Rectal smooth muscle tissue (tissue), 1 donor: ENCODE results near the gene ADGRD1.
A peak's percentile ranks its signal among the peaks of the same experiment; 100 is the strongest.
"Not testable (repeated sequence)": the region's sequence is repeated elsewhere in the genome, so short reads cannot be mapped to it uniquely, and the experiment has no call there.

ENCODE experiments used
- H3K27ac ChIP-seq: one replicate; pipeline ENCODE4 v1.7.0; 2013; ENCODE audit warnings: low read depth, low read length, inconsistent platforms
- H3K27me3 ChIP-seq: one replicate; pipeline ENCODE4 v1.7.0; 2013; ENCODE audit warnings: low read length; ENCODE audit not compliant: control insufficient read depth, insufficient read depth
- H3K36me3 ChIP-seq: one replicate; pipeline ENCODE4 v1.7.0; 2013; ENCODE audit warnings: low read length; ENCODE audit not compliant: control insufficient read depth, insufficient read depth
- H3K4me1 ChIP-seq: one replicate; pipeline ENCODE4 v1.7.0; 2013; ENCODE audit warnings: low read length; ENCODE audit not compliant: control insufficient read depth, insufficient read depth
- H3K4me3 ChIP-seq: one replicate; pipeline ENCODE4 v1.7.0; 2013; ENCODE audit warnings: low read length
- H3K9ac ChIP-seq: one replicate; pipeline ENCODE4 v1.7.0; 2013; ENCODE audit warnings: low read length

ADGRD1 gene

DNA sequence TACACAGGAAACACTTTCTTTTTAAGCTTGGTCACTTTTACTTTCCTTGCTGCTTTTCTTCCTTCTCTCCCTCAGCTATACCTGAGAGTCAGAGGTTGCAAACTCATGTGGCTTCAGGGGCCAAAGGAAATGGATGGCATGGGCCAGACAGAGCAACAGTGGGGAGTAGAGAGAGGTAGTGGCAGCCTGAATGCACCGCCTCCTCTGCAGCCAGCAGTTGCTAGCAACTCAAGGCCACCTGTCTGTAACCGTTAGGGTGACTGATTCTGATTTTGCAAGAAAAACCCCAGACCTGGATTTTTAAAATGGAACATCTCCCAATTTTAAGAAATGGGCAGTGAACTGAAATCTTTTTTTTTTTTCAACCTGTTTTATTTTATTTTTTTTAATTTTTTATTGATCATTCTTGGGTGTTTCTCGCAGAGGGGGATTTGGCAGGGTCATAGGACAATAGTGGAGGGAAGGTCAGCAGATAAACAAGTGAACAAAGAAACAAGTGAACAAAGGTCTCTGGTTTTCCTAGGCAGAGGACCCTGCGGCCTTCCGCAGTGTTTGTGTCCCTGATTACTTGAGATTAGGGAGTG lies 41.8 kb downstream of the ADGRD1 start:
- H3K4me3 ChIP-seq, H3K36me3 ChIP-seq, H3K27ac ChIP-seq, H3K4me1 ChIP-seq, H3K27me3 ChIP-seq, H3K9ac ChIP-seq: not testable (repeated sequence)

DNA sequence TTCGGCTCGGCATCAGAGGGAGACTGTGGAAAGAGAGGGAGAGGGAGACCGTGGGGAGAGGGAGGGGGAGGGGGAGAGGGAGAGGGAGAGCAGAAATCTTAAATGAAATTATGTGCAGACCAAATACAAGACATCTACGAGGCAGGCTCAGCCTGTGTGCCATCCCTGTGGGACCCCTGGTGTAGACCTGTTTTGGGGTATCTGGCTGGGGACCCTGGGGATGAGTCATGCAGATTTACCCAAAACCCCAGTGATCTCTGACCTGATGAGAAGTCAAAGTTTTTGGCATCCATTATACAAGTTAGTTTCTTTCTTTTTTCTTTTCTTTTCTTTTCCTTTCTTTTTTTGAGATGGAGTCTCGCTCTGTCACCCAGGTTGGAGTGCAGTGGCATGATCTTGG lies 44.4 kb downstream of the ADGRD1 start:
- Histone ChIP-seq H3K27me3 (no peaks in the 10 kb centered on the region), H3K4me3 (no peak overlapping the region), H3K4me1 (peaks cover 6% of the 10 kb centered on the region), H3K27ac (no peak overlapping the region), H3K36me3 (peaks cover 3% of the 10 kb centered on the region), H3K9ac (no peak overlapping the region)

DNA sequence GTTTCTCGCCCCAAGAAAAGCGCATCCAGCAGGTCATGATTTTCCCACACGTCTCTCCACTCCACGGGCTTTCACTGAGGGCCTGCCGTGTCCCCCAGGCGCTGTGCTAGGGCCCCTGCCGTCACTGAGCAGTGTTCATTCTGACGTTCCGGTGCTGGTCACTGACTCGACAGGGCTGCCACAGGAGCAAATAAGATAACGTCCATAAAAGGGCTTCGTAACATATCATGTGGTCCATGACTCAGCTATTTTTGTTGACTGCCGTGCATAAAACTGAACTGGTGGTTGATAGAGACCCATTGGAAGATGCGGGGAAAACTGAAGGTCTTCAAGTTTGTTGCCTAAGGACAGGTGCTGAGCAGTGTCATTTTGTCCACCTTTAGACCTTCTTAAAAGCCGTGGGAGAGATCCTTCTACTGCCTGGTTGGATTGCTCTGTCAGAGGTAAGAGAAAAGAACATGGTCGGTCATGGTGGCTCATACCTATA lies 46.3 kb downstream of the ADGRD1 start:
- H3K9ac ChIP-seq = no peak overlapping the region
- no peaks in the 10 kb centered on the region for H3K27me3 ChIP-seq
- no peak overlapping the region for H3K27ac ChIP-seq
- peaks cover 3% of the 10 kb centered on the region for H3K36me3 ChIP-seq
- no peak overlapping the region for H3K4me3 ChIP-seq
- peaks cover 6% of the 10 kb centered on the region for H3K4me1 ChIP-seq

DNA sequence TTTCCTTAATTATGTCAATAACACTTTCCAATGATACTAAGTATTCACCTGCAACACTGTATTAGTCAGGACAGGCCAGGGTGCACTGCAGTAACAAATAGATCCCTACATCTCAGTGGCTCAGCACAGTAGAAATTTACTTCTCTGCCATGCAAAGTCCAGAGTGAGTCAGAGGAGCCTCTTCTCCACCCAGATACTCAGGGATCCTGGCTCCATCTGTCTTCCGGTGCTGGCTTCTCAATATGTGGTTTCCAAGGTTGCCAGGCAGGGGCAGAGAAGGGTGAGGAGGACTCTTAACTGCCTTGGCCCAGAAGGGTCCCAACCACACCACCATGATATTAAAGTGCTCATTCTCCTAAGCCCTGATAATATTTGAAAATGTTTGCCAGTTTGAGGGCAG lies 47.8 kb downstream of the ADGRD1 start:
- Histone ChIP-seq H3K4me1 (peaks cover 6% of the 10 kb centered on the region), H3K27me3 (no peaks in the 10 kb centered on the region), H3K9ac (no peak overlapping the region), H3K27ac (no peak overlapping the region), H3K4me3 (no peak overlapping the region), H3K36me3 (no peaks in the 10 kb centered on the region)

DNA sequence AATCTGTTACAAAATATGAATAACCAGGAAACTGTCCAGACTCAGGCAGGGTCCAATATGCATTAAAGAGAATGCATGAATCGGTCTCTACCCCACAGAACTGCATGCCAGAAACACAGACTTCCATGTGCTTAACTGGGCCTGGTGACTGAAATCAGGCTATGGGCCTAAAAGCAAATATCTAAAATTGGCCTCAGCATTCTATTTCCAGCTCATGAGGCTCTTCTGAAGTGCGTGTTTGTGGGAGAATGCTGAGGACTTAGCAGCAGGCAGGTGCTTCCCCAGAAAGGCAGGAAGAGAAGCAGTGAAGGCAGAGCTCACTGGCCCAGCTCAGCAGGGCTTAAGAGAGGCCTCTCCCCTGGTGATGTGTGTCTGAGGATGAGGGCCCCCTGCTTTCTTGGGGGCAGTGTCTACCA lies 48.5 kb downstream of the ADGRD1 start:
- no peak overlapping the region for H3K9ac ChIP-seq

DNA sequence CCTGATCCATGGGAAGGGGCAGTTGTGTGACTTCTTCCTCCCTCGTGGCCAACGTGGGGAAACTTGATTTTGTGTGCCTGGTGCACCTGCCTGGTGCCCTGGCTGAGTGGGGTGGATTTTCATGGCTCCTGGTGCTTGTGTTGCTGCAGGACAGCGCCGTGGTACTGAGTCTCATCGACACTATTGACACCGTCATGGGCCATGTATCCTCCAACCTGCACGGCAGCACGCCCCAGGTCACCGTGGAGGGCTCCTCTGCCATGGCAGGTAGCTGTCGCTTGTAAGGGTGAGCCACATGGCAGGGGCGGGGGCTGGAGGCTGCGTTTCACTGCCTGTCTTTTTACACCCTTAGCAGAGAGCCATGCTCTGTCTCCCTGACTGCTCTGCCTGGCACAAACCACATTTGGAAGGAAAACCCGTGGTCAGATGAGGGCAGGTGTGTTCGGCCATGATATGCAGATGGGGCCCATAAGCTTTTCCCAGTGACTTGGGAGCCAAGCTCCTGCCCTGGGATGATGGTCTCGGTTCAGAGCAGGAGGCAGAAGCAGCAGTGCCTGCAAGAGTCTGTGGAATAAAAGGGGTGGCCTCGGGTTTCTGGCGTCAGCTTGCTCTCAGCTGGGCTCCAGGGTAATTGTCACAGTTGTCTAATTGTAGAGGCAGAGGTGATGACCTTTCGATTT lies 49.5 kb downstream of the ADGRD1 start:
- Histone ChIP-seq H3K27me3 (no peaks in the 10 kb centered on the region), H3K4me1 (peaks cover 18% of the 10 kb centered on the region), H3K36me3 (no peaks in the 10 kb centered on the region), H3K9ac (no peak overlapping the region), H3K4me3 (no peak overlapping the region), H3K27ac (no peak overlapping the region)

More for the DNA sequence above, 48.5 kb downstream of the ADGRD1 start:
- H3K4me3 ChIP-seq = no peak overlapping the region
- H3K4me1 ChIP-seq = peaks cover 9% of the 10 kb centered on the region
- H3K36me3 ChIP-seq = no peaks in the 10 kb centered on the region
- no peak overlapping the region for H3K27ac ChIP-seq
- no peaks in the 10 kb centered on the region for H3K27me3 ChIP-seq

DNA sequence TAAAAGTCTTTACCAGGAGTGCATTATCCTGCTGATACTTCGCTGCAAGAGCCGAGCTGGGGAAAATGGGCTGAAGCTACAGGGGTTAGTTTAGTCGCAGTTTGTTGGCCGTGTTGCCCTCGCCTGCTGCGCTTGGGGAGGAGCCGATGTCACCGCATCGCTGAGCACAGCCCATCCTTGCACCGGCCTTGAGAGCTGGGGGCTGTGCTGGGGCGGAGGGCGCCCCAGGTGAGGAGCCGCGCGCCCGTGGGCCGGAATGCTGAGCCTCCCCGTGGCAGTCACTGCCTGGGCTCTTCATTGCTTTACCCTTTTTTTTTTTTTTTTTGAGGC lies 50.0 kb downstream of the ADGRD1 start:
- Histone ChIP-seq H3K4me1 (peaks cover 24% of the 10 kb centered on the region), H3K27ac (no peak overlapping the region), H3K27me3 (no peaks in the 10 kb centered on the region), H3K9ac (no peak overlapping the region), H3K4me3 (no peak overlapping the region), H3K36me3 (no peaks in the 10 kb centered on the region)

DNA sequence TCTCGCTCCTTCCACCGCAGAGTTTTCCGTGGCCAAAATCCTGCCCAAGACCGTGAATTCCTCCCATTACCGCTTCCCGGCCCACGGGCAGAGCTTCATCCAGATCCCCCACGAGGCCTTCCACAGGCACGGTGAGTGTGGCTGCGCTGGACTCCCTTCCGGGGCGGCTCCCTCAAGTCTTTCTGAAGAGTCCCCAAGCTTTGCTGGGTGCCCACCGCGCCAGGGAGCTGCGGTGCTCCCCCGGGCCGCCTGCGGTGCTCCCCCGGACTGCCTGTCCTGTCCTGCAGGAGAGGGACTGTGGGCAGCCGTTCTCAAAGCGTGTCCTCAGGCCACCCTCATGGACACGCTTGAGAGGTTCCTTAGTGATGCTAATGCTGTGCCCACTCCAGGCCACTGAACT lies 50.5 kb downstream of the ADGRD1 start:
- no peak overlapping the region for H3K9ac ChIP-seq
- peaks cover 28% of the 10 kb centered on the region for H3K4me1 ChIP-seq
- no peak overlapping the region for H3K27ac ChIP-seq

DNA sequence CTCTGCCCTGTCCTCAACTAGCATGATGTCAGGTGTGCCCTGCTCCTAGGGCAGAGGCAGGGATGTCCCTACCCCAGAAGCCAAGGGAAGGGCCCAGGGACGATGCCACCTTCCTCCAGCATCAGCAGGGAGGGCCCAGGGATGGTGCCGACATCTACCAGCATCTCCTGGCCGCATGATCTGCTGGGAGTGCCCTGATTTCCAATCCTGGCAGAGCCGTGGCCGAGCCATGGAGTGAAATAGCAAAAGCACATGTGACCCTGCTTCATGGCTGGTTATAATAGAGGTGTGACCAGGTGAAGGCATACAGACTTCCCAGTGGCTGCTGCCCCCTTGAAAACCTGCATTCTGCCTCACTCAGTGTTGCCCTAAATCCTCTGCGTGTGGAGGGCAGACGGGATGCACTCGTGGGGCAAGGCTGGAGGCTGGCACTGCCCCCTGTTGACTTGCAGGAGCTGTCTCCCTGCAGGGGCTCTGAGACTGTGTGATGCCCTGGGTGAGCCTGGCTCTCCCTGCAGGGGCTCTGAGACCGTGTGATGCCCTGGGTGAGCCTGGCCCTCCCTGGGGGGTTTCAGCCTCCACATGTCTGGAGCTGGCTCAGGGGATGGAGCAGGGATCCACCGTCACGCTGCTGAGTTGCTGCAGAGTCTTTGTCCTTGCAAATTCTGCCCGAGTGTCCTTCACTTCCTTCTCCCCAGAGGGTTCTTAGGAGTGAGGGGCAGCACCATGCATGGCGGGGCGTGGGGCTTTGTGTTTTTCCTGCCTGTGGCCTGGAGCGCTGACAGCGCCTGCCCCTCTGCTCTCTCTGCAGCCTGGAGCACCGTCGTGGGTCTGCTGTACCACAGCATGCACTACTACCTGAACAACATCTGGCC lies 51.7 kb downstream of the ADGRD1 start:
- Histone ChIP-seq H3K27me3 (no peaks in the 10 kb centered on the region), H3K9ac (no peak overlapping the region), H3K4me3 (no peak overlapping the region), H3K36me3 (no peaks in the 10 kb centered on the region), H3K27ac (no peak overlapping the region), H3K4me1 (peaks cover 36% of the 10 kb centered on the region)

More for the DNA sequence above, 50.5 kb downstream of the ADGRD1 start:
- H3K36me3 ChIP-seq = no peaks in the 10 kb centered on the region
- H3K27me3 ChIP-seq = no peaks in the 10 kb centered on the region
- no peak overlapping the region for H3K4me3 ChIP-seq

DNA sequence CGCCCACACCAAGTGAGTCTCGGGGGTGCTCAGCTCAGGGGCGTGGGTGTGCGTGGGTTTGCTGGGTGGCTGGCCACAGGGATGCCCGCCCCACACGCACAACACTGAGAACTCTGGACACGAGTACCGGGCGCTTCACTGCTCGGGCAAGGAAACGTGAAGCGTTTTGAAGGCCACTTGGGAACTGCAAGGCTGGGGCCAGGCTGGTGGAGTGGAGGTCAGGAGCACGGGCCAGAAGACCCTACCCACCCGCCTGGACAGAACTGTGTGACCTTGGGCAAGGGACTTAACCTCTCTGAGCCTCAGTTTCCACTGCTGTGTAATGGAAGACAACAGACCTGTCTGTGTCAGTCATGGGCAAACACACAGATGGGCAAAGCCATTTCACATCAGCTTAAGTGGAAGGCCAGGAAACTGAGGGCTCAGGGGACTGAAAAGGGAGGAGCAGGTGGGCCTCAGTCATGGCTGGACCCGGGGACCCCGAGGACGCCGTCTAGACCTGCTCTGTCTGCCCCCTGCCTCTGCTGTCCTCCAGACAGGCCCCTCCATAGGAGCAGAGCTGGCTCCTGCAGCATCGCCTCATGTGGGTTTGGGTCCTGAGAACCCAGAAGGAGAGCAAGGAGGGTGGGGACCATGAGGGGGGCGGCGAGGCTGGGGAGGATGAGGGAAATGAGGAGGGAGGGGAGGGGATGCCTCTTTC lies 52.5 kb downstream of the ADGRD1 start:
- Histone ChIP-seq H3K27me3 (no peaks in the 10 kb centered on the region), H3K27ac (no peak overlapping the region), H3K9ac (no peak overlapping the region), H3K4me3 (no peak overlapping the region), H3K36me3 (no peaks in the 10 kb centered on the region), H3K4me1 (peaks cover 36% of the 10 kb centered on the region)

DNA sequence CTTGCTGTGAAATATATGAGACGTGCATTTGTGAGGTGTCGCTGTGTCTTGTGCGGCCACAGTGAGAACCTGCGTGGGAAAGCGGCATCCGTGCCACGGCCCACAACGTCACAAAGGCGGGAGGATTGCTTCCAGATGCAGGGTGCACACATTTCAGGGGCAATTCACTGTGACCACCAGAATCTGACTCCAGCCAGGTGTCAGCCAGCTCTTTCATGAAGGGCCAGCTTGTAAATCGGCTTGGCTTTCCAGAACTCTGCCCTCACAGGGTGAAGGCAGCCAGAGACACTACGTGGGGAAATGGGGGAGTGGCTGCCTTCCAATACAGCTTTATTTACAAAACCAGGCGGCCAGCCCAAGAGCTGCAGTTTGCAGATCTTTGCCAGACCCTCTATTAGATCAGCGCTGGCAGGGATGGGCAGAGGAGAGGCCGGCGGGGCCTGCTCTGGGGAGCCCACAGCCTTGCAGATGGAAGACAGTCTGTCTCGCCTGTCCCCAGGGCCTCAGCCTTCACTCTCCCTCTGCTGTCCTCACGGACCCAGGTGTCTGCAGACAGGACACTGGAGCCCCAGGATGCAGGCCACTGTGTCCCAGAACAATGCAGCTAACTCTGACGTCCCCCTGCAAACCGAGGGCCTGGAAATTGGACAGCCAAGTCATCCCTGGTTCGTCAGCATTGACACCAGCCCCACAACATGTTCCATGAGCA lies 53.5 kb downstream of the ADGRD1 start:
- H3K27ac ChIP-seq = peak overlapping the region; percentile 90
- peaks cover 41% of the 10 kb centered on the region for H3K4me1 ChIP-seq
- H3K36me3 ChIP-seq = no peaks in the 10 kb centered on the region
- H3K27me3 ChIP-seq = no peaks in the 10 kb centered on the region
- H3K9ac ChIP-seq = no peak overlapping the region
- H3K4me3 ChIP-seq = peak overlapping the region; percentile 24

DNA sequence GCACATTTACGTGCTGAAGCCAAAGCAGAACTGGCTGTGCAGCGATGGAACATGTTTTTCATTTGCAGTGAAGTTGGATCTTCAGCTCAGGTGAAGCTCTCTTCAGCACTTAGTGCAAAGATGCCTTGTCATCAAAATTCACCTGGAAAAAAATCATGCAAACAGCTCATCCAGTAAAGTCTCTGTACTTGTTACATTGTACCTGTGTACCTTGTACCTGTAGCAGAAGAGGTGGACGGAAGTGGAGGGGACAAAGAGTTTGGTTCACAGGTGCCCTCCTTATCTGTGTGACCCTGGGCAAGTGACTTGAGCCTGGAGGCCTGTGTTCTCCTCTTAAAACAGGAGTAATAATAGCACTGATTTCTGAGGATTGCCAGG lies 54.0 kb downstream of the ADGRD1 start:
- H3K4me3 ChIP-seq = peak overlapping the region; percentile 24
- peak overlapping the region; percentile 90 for H3K27ac ChIP-seq
- peaks cover 41% of the 10 kb centered on the region for H3K4me1 ChIP-seq
- H3K36me3 ChIP-seq = no peaks in the 10 kb centered on the region
- no peak overlapping the region for H3K9ac ChIP-seq
- H3K27me3 ChIP-seq = no peaks in the 10 kb centered on the region
